ENCODE results near the gene EXOSC3. TPM values are rescaled to one million over a fixed set of nuclear protein-coding genes. Genes with fewer than 3 reads are reported as not detected.

Gene EXOSC3
- total and polyA plus RNA-seq, 2 donors from 2014 or later: 31.6 to 32.3 TPM

GRCh38 chr9:37787059-37787458 lies 2.2 kb upstream of the EXOSC3 start:
- DNase-seq (no peak), FAIRE-seq (no peak)
- intact Hi-C loops (cut with DNase I): no loop called here

GRCh38 chr9:37784291-37784615 lies 611 bp downstream of the EXOSC3 start:
- Histone ChIP-seq H3K36me3 (ENCODE audit: control insufficient read depth in 2 of 3, insufficient read depth in 3 of 3, low read length in 3 of 3) (peaks cover 8 to 38% (median 22%) of the 10 kb centered on the region in 3 donors), H3K9me3 (ENCODE audit: control insufficient read depth in 2 of 3, insufficient read depth in 1 of 3, low read length in 3 of 3) (no peaks in the 10 kb centered on the region), H3K4me3 (ENCODE audit: low read length in 3 of 3) (peak overlapping the region; percentile 89 to 95 (median 92)), H3K27ac (ENCODE audit: low read depth in 2 of 2, low read length in 2 of 2) (peak overlapping the region in 1 of 2 donors; percentile 72), H3K9ac (ENCODE audit: low read length in 3 of 3) (peak overlapping the region; percentile 67 to 88 (median 85)), H3K27me3 (ENCODE audit: control insufficient read depth, insufficient read depth, low read length) (no peaks in the 10 kb centered on the region), H3K4me1 (ENCODE audit: control insufficient read depth in 2 of 3, insufficient read depth in 2 of 3, low read depth in 1 of 3, low read length in 3 of 3) (peaks cover 0 to 5% (median 4%) of the 10 kb centered on the region in 3 donors)
- intact Hi-C loops (cut with DNase I): no loop called here
- DNase-seq (no peak), FAIRE-seq (no peak)
- TF ChIP-seq, protein P1, sequence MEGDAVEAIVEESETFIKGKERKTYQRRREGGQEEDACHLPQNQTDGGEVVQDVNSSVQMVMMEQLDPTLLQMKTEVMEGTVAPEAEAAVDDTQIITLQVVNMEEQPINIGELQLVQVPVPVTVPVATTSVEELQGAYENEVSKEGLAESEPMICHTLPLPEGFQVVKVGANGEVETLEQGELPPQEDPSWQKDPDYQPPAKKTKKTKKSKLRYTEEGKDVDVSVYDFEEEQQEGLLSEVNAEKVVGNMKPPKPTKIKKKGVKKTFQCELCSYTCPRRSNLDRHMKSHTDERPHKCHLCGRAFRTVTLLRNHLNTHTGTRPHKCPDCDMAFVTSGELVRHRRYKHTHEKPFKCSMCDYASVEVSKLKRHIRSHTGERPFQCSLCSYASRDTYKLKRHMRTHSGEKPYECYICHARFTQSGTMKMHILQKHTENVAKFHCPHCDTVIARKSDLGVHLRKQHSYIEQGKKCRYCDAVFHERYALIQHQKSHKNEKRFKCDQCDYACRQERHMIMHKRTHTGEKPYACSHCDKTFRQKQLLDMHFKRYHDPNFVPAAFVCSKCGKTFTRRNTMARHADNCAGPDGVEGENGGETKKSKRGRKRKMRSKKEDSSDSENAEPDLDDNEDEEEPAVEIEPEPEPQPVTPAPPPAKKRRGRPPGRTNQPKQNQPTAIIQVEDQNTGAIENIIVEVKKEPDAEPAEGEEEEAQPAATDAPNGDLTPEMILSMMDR (IDR thresholded peaks at IDR 0.05; ENCODE audit: borderline replicate concordance, extremely low read depth, insufficient read depth): no peak

More at GRCh38 chr9:37787059-37787458, 2.2 kb upstream of the EXOSC3 start:
- Histone ChIP-seq H3K36me3 (ENCODE audit: control insufficient read depth in 2 of 3, insufficient read depth in 3 of 3, low read length in 3 of 3) (peaks cover 5 to 13% (median 12%) of the 10 kb centered on the region in 3 donors), H3K4me1 (ENCODE audit: control insufficient read depth in 2 of 3, insufficient read depth in 2 of 3, low read depth in 1 of 3, low read length in 3 of 3) (peaks cover 0 to 4% (median 3%) of the 10 kb centered on the region in 3 donors), H3K9me3 (ENCODE audit: control insufficient read depth in 2 of 3, insufficient read depth in 1 of 3, low read length in 3 of 3) (no peaks in the 10 kb centered on the region), H3K27me3 (ENCODE audit: control insufficient read depth, insufficient read depth, low read length) (no peaks in the 10 kb centered on the region), H3K9ac (ENCODE audit: low read length in 3 of 3) (no peak overlapping the region), H3K27ac (ENCODE audit: low read depth in 2 of 2, low read length in 2 of 2) (no peak overlapping the region), H3K4me3 (ENCODE audit: low read length in 3 of 3) (no peak overlapping the region)
- TF ChIP-seq, protein P1 (IDR thresholded peaks at IDR 0.05; ENCODE audit: borderline replicate concordance, extremely low read depth, insufficient read depth): no peak

DNA sequence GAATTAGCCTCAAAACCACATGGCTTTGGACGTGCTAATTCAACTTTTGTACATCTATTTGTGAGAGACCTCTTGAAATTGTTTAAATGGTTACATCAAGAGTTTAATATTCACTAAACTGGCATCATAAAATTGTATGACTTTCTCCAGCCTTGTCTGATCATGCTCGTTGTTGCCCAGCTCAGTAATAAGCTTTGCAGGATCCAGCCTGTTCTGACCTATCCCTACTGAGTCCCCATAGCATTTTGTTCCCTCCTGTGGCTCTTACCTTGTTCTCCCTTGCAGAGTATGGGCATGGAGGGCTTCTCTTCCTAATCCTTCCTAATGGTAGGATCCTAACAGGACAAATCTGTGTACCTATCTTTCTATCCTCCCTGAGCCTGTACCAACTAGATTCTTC lies 6.3 kb downstream of the EXOSC3 start:
- FAIRE-seq (no peak), DNase-seq (no peak)
- Histone ChIP-seq H3K4me1 (ENCODE audit: control insufficient read depth in 2 of 3, insufficient read depth in 2 of 3, low read depth in 1 of 3, low read length in 3 of 3) (peaks cover 0 to 5% (median 0%) of the 10 kb centered on the region in 3 donors), H3K4me3 (ENCODE audit: low read length in 3 of 3) (no peak overlapping the region), H3K27me3 (ENCODE audit: control insufficient read depth, insufficient read depth, low read length) (no peaks in the 10 kb centered on the region), H3K27ac (ENCODE audit: low read depth in 2 of 2, low read length in 2 of 2) (no peak overlapping the region), H3K9ac (ENCODE audit: low read length in 3 of 3) (no peak overlapping the region), H3K36me3 (ENCODE audit: control insufficient read depth in 2 of 3, insufficient read depth in 3 of 3, low read length in 3 of 3) (peaks cover 10 to 47% (median 37%) of the 10 kb centered on the region in 3 donors), H3K9me3 (ENCODE audit: control insufficient read depth in 2 of 3, insufficient read depth in 1 of 3, low read length in 3 of 3) (no peaks in the 10 kb centered on the region)
- intact Hi-C loops (cut with DNase I): no loop called here
- TF ChIP-seq, protein P1 (IDR thresholded peaks at IDR 0.05; ENCODE audit: borderline replicate concordance, extremely low read depth, insufficient read depth): no peak

GRCh38 chr9:37776328-37776727 lies 8.5 kb downstream of the EXOSC3 start:
- no peak for FAIRE-seq
- no peaks in the 10 kb centered on the region for H3K27me3 ChIP-seq (ENCODE audit: control insufficient read depth, insufficient read depth, low read length)
- no peak for DNase-seq
- H3K27ac ChIP-seq (ENCODE audit: low read depth in 2 of 2, low read length in 2 of 2): no peak overlapping the region
- H3K9ac ChIP-seq (ENCODE audit: low read length in 3 of 3): no peak overlapping the region
- intact Hi-C loops (cut with DNase I): no loop called here
- TF ChIP-seq, protein P1 (IDR thresholded peaks at IDR 0.05; ENCODE audit: borderline replicate concordance, extremely low read depth, insufficient read depth): no peak
- H3K4me1 ChIP-seq (ENCODE audit: control insufficient read depth in 2 of 3, insufficient read depth in 2 of 3, low read depth in 1 of 3, low read length in 3 of 3): peaks cover 0 to 2% (median 0%) of the 10 kb centered on the region in 3 donors
- H3K36me3 ChIP-seq (ENCODE audit: control insufficient read depth in 2 of 3, insufficient read depth in 3 of 3, low read length in 3 of 3): peaks cover 4 to 28% (median 21%) of the 10 kb centered on the region in 3 donors
- H3K9me3 ChIP-seq (ENCODE audit: control insufficient read depth in 2 of 3, insufficient read depth in 1 of 3, low read length in 3 of 3): no peaks in the 10 kb centered on the region
- H3K4me3 ChIP-seq (ENCODE audit: low read length in 3 of 3): no peak overlapping the region

Measured in kidney (tissue), 14 donors.